Panc1 (cell line): ENCODE measurements around the gene RTN4IP1.

Experiments used
- POLR2AphosphoS5 ChIP-seq: IDR thresholded peaks from 2 replicates; pipeline ENCODE4 v1.6.1; 2012; ENCODE audit warnings: mild to moderate bottlenecking, low read depth, low read length, moderate library complexity
- SIN3A ChIP-seq: IDR thresholded peaks from 2 replicates; pipeline ENCODE4 v1.6.1; 2012; ENCODE audit warnings: low read depth, mild to moderate bottlenecking, low read length, moderate library complexity, borderline replicate concordance; ENCODE audit not compliant: insufficient read depth
- TF ChIP-seq, protein P1 (sequence below): fragments of 450-650 bp; IDR thresholded peaks from 2 replicates; pipeline ENCODE4 v1.5.1; 2017; ENCODE audit warnings: mild to moderate bottlenecking
- TF ChIP-seq, protein P2 (sequence below), 2 experiments: IDR thresholded peaks; 2 replicates each; pipeline ENCODE4 v1.6.1; 2011 to 2012; ENCODE audit warnings: low read depth in 2 of 2, control low read depth in 1 of 2, low read length in 1 of 2, mild to moderate bottlenecking in 1 of 2, moderate library complexity in 1 of 2; ENCODE audit not compliant: insufficient read depth in 1 of 2

- TF ChIP-seq, protein P1, sequence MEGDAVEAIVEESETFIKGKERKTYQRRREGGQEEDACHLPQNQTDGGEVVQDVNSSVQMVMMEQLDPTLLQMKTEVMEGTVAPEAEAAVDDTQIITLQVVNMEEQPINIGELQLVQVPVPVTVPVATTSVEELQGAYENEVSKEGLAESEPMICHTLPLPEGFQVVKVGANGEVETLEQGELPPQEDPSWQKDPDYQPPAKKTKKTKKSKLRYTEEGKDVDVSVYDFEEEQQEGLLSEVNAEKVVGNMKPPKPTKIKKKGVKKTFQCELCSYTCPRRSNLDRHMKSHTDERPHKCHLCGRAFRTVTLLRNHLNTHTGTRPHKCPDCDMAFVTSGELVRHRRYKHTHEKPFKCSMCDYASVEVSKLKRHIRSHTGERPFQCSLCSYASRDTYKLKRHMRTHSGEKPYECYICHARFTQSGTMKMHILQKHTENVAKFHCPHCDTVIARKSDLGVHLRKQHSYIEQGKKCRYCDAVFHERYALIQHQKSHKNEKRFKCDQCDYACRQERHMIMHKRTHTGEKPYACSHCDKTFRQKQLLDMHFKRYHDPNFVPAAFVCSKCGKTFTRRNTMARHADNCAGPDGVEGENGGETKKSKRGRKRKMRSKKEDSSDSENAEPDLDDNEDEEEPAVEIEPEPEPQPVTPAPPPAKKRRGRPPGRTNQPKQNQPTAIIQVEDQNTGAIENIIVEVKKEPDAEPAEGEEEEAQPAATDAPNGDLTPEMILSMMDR = no peak
- TF ChIP-seq, protein P2, sequence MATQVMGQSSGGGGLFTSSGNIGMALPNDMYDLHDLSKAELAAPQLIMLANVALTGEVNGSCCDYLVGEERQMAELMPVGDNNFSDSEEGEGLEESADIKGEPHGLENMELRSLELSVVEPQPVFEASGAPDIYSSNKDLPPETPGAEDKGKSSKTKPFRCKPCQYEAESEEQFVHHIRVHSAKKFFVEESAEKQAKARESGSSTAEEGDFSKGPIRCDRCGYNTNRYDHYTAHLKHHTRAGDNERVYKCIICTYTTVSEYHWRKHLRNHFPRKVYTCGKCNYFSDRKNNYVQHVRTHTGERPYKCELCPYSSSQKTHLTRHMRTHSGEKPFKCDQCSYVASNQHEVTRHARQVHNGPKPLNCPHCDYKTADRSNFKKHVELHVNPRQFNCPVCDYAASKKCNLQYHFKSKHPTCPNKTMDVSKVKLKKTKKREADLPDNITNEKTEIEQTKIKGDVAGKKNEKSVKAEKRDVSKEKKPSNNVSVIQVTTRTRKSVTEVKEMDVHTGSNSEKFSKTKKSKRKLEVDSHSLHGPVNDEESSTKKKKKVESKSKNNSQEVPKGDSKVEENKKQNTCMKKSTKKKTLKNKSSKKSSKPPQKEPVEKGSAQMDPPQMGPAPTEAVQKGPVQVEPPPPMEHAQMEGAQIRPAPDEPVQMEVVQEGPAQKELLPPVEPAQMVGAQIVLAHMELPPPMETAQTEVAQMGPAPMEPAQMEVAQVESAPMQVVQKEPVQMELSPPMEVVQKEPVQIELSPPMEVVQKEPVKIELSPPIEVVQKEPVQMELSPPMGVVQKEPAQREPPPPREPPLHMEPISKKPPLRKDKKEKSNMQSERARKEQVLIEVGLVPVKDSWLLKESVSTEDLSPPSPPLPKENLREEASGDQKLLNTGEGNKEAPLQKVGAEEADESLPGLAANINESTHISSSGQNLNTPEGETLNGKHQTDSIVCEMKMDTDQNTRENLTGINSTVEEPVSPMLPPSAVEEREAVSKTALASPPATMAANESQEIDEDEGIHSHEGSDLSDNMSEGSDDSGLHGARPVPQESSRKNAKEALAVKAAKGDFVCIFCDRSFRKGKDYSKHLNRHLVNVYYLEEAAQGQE (IDR thresholded peaks at IDR 0.05; ENCODE audit: insufficient read depth in 1 of 2, low read depth in 2 of 2, low read length in 1 of 2) = no peak
- no peak for TF ChIP-seq POLR2AphosphoS5
- no peak for TF ChIP-seq SIN3A
Observed at GRCh38 chr6:106535012-106535411, 94.3 kb downstream of the RTN4IP1 start.
